ENCODE results near the gene ARHGEF12.
"Not testable (repeated sequence)": the region's sequence is repeated elsewhere in the genome, so short reads cannot be mapped to it uniquely, and the experiment has no call there.

The ARHGEF12 gene

DNA sequence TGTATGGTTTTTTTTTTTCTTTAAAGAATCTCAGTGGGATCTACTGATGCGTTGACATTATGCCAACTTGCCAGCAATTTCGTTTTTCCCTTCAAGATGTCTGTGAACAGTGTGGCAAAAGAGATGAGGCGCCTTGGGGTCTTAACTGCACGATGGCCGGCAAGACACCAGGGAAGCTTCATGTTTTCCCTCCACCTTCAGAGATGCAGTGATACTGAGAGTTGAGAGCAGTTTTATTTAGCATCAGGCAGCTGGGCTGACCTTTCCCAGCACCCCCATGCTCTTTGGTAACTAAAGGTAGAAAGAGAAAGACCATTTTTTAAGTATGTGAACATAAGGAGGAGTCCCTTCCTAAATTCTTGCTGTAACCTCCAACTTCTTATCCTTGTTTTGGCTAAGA lies 163.6 kb downstream of the ARHGEF12 start:
- TF ChIP-seq, protein P1, sequence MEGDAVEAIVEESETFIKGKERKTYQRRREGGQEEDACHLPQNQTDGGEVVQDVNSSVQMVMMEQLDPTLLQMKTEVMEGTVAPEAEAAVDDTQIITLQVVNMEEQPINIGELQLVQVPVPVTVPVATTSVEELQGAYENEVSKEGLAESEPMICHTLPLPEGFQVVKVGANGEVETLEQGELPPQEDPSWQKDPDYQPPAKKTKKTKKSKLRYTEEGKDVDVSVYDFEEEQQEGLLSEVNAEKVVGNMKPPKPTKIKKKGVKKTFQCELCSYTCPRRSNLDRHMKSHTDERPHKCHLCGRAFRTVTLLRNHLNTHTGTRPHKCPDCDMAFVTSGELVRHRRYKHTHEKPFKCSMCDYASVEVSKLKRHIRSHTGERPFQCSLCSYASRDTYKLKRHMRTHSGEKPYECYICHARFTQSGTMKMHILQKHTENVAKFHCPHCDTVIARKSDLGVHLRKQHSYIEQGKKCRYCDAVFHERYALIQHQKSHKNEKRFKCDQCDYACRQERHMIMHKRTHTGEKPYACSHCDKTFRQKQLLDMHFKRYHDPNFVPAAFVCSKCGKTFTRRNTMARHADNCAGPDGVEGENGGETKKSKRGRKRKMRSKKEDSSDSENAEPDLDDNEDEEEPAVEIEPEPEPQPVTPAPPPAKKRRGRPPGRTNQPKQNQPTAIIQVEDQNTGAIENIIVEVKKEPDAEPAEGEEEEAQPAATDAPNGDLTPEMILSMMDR (IDR thresholded peaks at IDR 0.05; ENCODE audit: low read depth, low read length) = no peak
- H3K4me3 ChIP-seq (replicated peaks in 1 of 2; ENCODE audit: low read depth in 2 of 2, low read length in 2 of 2) = no peak overlapping the region
- no peak for DNase-seq (ENCODE audit: low read depth in 2 of 2)

DNA sequence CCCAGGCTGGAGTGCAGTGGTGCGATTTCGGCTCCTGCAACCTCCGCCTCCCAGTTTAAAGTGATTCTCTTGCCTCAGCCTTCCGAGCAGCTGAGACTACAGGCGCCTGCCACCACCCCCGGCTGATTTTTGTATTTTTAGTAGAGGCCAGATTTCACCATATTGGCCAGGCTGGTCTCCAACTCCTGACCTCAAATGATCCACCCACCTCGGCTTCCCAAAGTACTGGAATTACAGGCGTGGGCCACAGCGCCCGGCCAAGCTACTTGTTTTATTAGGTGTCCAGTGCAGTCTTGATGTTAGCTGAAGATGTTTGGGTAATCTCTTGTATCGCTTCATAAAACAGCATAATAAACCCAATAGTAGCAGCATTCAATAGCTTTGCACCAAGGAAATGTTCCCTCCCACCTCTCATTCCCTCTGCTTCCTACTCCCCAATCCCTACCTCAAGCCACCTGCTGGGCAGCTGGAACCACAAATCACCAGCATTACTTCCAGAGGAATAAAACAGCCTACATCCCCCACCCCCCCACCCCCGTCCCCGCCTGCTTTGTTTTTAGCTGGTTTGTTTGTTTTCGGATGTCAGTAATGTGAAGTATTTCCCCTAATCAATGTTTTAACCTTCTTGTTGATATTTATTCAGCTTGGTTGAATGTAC lies 164.3 kb downstream of the ARHGEF12 start:
- no peak overlapping the region for H3K4me3 ChIP-seq (replicated peaks in 1 of 2; ENCODE audit: low read depth in 2 of 2, low read length in 2 of 2)
- no peak for DNase-seq (ENCODE audit: low read depth in 2 of 2)
- TF ChIP-seq, protein P1 (IDR thresholded peaks at IDR 0.05; ENCODE audit: low read depth, low read length) = no peak

DNA sequence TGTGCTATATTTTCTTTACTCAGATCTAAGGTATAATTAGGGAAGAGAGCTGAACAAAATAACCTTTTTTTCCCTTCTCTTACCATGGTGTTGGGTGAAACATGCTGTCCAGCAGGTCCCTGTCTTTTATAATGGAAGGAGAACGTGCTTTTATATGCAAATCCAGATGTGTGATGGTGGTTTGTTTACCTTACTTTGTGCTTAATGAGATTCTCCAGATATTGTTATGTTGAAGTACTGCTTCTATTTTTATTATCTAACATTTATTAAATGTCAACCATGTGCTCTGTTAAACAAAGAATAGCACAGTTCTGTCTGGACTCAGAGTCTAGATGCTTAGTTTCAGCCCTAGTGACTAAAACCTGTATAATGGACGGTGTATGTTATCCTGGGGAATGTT lies 165.2 kb downstream of the ARHGEF12 start:
- DNase-seq (ENCODE audit: low read depth in 2 of 2) = no peak
- no peak overlapping the region for H3K4me3 ChIP-seq (replicated peaks in 1 of 2; ENCODE audit: low read depth in 2 of 2, low read length in 2 of 2)
- TF ChIP-seq, protein P1 (IDR thresholded peaks at IDR 0.05; ENCODE audit: low read depth, low read length) = no peak

DNA sequence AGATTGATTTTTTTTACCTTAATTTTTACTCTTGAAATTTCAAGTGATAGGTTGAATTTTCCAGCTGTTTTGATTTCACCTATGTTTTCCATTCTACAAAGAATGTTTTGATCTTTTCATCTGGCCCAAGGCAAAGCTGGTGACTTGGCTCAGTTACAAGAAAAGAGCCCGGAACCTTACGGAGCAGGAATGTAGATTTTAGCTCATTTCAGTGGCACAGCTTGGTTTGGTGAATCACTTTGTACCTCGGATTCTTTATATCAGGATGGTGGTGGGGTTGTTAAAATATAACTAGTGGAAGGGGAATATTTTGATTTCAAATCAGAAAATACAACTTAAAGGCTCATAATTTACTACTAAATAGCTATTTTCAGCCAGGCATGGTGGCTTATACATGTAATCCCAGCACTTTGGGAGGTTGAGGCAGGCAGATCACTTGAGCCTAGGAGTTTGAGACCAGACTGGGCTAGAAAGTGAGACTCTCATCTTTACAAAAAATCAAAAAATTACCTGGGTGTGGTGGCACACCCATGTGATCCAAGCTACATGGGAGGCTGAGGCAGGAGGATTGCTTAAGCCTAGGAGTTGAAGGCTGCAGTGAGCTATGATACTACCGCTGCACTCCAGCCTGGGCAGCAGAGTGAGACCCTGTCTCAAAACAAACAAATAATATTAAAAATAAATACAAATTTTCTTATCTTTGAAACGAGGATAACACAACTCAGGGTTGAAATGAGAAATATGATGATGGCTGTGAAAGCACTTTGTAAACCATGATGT lies 166.0 kb downstream of the ARHGEF12 start:
- no peak for DNase-seq (ENCODE audit: low read depth in 2 of 2)
- TF ChIP-seq, protein P1 (IDR thresholded peaks at IDR 0.05; ENCODE audit: low read depth, low read length) = no peak
- H3K4me3 ChIP-seq (replicated peaks in 1 of 2; ENCODE audit: low read depth in 2 of 2, low read length in 2 of 2) = no peak overlapping the region

DNA sequence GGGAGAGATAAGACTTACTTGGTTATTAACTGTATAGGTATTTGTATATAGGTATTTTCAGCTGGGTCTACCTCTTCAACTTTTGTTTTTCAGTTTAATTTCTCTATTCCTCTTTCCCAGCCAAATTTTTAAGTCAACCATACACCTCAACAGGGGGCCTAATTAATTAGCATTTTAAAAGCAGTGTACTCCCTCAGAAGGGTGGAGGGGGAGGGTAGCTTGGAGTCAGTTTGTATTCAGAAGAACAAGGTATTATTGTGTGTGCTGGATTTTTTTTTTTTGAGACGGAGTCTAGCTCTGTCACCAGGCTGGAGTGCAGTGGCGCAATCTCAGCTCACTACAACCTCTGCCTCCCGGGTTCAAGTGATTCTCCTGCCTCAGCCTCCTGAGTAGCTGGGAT lies 167.3 kb downstream of the ARHGEF12 start:
- not testable (repeated sequence) for DNase-seq (ENCODE audit: low read depth in 2 of 2); H3K4me3 ChIP-seq (replicated peaks in 1 of 2; ENCODE audit: low read depth in 2 of 2, low read length in 2 of 2)

DNA sequence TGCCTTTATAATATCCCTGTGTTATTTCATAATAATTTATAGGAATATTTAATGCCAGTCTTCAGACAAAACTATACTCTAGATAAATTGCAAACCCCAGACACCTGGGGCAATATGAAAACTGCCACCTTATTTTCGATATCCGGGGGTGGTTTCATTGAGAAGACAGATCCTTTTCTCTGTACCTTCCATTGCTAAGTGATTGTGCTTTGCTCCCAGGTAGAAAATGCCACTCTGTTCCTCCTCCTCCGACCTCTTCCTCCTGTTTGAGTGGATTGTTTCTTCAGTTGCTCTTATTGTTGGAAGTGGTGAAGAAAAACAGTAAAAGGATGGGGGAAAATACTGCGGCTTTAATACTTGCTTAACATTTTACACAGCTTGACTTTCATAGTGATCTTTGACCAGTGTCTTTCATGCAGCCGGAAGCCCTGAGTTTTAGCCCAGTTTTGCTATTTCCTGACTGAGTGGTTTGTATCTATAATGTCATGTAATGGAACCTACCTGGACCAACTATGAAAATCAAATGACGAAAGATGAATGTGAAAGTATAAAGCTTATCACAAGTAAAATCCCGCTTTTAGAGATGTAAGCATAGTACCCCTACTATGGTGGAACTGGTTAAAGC lies 169.7 kb downstream of the ARHGEF12 start:
- TF ChIP-seq, protein P1 (IDR thresholded peaks at IDR 0.05; ENCODE audit: low read depth, low read length) = no peak
- no peak for DNase-seq (ENCODE audit: low read depth in 2 of 2)
- H3K4me3 ChIP-seq (replicated peaks in 1 of 2; ENCODE audit: low read depth in 2 of 2, low read length in 2 of 2) = no peak overlapping the region

DNA sequence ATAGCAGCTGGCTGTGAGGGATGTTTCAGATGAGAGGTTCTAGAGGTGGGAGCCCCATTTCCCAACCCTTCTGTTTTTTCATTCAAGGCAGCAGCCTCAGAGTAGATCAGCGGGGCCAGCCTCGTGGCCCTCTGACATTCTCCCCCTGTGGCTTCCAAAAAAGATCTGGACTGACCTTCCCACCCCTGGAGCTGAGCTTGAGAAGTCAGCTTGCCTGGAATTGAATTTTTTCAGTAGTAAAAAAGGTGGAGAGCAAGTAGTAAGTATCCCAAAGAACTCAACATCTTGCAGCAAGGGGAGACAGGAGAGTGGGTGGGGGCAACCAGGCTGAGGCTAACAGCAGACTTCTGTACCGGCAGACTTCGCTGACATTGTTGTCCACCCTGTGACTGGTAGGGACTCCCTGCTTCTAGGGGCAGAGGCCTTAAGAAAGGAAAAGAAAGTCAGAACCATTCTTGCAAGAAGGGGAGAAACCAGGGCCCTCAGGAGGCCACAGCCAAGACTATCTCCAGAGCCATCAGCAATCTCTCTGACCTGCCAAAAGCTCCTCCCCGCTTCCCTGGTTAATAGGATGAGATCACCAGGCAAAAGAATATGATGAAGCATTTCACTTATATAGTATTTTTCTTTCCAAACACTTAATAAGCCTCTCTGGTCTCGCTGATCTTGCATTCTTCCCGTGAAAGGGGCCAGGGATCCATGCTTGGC lies 173.3 kb downstream of the ARHGEF12 start:
- no peak for DNase-seq (ENCODE audit: low read depth in 2 of 2)
- TF ChIP-seq, protein P1 (IDR thresholded peaks at IDR 0.05; ENCODE audit: low read depth, low read length) = no peak

More for the DNA sequence above, 173.3 kb downstream of the ARHGEF12 start:
- no peak overlapping the region for H3K4me3 ChIP-seq (replicated peaks in 1 of 2; ENCODE audit: low read depth in 2 of 2, low read length in 2 of 2)

All from cardiac fibroblast (primary cell).